GM12875 (cell line): ENCODE measurements around the gene ESPL1.

ENCODE experiments used
- H3K4me3 ChIP-seq: one replicate; pipeline ENCODE4 v1.5.1; 2011; ENCODE audit warnings: low read depth, low read length, control low read depth
- TF ChIP-seq, protein P1 (sequence below): IDR thresholded peaks from 2 replicates; pipeline ENCODE4 v1.5.1; 2011; ENCODE audit warnings: low read depth, mild to moderate bottlenecking, control low read depth, inconsistent platforms, low read length, moderate library complexity, borderline replicate concordance; ENCODE audit not compliant: insufficient read depth

The ESPL1 gene

DNA sequence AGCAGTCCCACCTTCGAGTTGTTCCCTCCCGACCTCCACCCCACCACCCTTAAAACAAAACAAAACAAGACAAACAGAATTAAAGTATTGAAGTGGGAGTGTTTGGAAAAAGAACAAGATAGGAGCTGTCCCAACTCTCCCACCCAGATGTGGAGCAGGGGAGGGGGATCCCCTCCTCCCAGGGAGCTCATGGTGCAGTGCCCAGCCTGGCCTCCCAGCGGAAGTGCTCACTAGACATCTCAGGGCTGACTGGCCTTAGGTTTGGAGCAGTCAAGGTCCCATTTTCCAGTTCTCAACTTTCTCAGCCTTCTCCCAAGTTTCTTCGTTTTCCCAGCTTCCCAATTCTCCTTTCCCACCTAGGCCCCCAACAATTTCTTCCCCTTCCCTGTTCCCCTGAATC lies 65.2 kb downstream of the ESPL1 start:
- no peak overlapping the region for H3K4me3 ChIP-seq
- TF ChIP-seq, protein P1, sequence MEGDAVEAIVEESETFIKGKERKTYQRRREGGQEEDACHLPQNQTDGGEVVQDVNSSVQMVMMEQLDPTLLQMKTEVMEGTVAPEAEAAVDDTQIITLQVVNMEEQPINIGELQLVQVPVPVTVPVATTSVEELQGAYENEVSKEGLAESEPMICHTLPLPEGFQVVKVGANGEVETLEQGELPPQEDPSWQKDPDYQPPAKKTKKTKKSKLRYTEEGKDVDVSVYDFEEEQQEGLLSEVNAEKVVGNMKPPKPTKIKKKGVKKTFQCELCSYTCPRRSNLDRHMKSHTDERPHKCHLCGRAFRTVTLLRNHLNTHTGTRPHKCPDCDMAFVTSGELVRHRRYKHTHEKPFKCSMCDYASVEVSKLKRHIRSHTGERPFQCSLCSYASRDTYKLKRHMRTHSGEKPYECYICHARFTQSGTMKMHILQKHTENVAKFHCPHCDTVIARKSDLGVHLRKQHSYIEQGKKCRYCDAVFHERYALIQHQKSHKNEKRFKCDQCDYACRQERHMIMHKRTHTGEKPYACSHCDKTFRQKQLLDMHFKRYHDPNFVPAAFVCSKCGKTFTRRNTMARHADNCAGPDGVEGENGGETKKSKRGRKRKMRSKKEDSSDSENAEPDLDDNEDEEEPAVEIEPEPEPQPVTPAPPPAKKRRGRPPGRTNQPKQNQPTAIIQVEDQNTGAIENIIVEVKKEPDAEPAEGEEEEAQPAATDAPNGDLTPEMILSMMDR = no peak

DNA sequence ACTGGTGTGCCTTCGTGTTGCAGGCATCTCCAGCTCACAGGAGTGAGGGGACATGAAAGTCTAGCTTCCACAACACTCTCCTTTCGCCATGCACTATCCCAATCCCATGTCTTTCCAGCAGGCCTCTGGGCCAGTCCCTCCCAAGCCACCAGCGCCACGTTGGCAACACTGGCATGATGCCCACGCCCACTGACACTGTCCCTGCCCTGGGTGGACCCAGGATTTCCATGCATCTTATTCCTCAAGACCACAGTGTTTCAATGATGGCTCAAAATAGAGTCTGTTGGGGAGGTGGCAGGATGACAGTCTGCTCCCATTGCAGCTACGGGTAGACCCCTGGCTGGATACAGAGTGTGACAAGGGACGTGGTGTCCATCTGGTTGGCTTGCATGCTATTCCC lies 65.7 kb downstream of the ESPL1 start:
- TF ChIP-seq, protein P1 = no peak
- H3K4me3 ChIP-seq = no peak overlapping the region

DNA sequence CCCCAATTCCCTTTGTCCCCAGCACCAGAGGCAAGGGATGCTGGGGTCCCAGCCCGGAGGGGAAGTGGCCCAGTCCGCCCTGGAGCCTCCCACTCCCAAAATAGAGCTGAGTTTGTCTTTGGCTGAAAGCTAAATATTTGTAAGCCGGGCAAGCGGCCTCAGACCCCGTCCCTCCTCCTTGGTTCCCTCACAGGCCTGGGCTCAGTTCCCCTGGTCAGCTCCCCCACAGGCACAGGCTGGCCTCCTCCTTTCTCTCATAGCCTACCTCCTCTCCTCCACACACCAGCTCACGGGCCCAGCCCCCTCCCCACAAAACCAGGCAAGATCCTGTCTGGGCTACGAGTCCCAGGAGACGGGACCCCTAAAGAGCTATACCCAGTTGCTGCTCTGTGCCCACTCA lies 66.7 kb downstream of the ESPL1 start:
- TF ChIP-seq, protein P1 = no peak
- H3K4me3 ChIP-seq = no peak overlapping the region

GRCh38 chr12:53336181-53336681 lies 68.1 kb downstream of the ESPL1 start, which contains the start of gene SP7:
Gene SP7 (minus strand): TSS chr12:53336354. CDS start chr12:53335646, 708 bp downstream.
- H3K4me3 ChIP-seq = no peak within 1 kb of the TSS
- TF ChIP-seq, protein P1 = no peak

- H3K4me3 ChIP-seq = no peak overlapping the region
- TF ChIP-seq, protein P1 = no peak
These were observed 69.9 kb downstream of the ESPL1 start for GRCh38 chr12:53338017-53338416.

DNA sequence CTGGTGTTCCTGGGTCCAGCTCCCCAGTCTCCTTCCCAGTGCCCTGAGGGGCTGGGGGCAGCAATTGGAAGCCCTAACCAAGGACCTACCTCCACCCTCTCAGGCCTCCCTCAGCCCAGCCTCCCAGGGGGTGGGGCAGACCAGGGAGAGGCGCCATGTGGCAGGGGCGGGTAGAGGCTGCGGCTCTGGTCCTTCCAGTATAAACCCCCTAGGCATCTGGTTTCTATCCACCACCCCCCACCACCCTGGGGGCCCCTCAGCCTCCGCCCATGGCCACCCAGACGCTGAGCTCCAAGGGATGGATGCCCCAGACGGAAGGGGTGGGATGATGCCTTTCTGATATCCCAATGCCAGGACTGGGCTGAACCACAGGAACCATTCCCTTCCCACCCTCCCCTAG lies 70.8 kb downstream of the ESPL1 start:
- TF ChIP-seq, protein P1 = no peak

DNA sequence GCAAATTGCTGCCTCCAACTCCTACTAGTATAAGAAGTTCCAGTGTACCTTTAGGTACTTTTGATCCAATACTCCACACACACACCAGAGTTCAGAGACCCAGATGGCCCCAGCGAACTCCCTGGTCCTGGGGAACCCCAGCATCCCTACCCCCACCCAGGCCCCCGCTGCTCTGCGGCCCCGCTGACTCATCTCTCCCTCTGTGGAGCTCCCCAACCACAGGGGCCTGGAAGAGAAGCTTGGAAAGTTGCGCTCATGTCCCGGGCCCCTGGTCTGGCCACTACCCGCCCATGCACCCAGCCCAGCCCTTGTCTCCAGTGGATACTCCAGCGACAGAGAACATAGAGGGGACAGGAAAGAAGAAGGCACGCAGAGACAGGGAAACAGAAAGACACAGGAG lies 72.3 kb downstream of the ESPL1 start:
- TF ChIP-seq, protein P1 = no peak

More for the DNA sequence above, 70.8 kb downstream of the ESPL1 start:
- no peak overlapping the region for H3K4me3 ChIP-seq

More for the DNA sequence above, 72.3 kb downstream of the ESPL1 start:
- no peak overlapping the region for H3K4me3 ChIP-seq
